DMS79 (cell line): ENCODE data around the gene LRRC66.

Experiments
- DNase-seq: peaks from one replicate; lab custom pipeline; 2025; lab: John Stamatoyannopoulos, UW

Gene LRRC66

GRCh38 chr4:52019936-52020657, at the start of gene LRRC66:
Gene LRRC66 (minus strand): TSS chr4:52020363. CDS start chr4:52017613, 2,750 bp downstream.
- no peak for DNase-seq

DNA sequence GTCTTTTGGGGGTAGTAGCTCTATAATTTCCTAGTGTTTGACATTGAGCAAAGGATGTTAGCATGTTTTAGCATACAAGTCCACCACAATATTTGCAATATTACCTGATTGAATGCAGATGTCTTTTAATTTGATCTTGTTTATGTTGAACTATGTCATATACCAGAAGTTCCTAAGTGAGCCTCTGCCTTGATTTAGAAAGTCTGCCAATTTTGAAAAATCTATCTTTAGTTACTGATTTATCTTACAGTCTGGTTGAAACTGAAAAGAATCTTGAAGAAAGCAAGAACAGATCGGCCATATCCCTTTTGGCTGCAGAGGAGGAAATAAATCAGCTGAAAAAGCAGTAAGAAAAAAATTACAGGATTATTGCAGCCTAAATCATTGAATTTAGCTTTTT, 49.4 kb upstream of the LRRC66 start:
- DNase-seq: no peak

GRCh38 chr4:52059372-52059771, 39.2 kb upstream of the LRRC66 start:
- DNase-seq: no peak

DNA sequence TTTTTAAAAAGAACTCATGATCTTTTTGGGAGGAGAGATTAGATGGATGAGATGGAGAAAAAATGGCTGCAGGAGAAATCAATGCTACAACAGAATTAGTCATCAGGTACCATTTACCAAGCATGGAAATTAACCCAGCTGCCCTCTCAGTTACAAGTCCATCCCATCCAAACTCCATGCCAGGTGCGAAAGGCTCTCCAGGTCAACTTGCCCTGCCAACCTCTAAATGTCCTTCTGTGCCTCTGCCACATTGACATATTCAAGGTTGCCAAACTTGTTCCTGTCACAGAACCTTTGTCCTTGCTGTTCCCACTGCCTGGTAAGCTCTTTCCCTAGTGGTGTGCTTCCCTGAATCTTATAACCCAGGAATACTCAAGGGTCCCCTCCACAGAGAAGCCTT, 38.1 kb upstream of the LRRC66 start:
- no peak for DNase-seq

DNA sequence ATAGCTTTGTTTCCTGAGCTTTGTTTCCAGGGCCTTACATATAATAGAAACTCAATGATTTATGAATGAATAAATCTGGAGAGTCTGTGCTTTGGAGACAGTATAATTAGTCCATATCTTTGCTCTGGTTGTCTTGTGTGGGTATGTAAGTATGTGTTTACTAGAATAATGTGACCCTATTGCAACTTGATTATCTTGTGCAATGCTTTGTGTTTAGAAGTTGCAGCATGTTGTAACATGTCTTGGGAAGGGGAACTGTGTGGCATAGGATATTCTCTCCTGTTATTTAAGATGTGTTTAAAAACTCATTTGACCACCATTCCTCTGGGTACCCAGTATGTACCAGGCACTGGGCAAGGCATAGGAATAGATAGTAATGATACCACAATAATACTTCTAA, 37.0 kb upstream of the LRRC66 start:
- DNase-seq: no peak

- DNase-seq: no peak
Measured at GRCh38 chr4:52054254-52054653, 34.1 kb upstream of the LRRC66 start.

DNA sequence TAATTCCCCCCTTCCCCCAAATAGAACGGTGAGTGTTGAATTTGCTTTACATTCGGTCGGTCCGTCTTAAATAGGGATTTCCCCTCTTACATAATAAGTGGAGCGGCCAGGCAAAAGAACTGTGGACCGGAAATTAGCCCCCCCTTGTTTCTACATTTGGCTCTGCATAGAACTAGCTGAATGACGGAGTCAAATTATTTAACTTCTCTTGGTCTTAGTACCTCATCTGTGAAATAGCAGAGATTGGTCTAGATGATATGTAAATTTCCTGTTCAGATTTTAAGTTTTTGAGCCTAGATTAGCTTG, 32.3 kb upstream of the LRRC66 start:
- no peak for DNase-seq

- no peak for DNase-seq
Measured at GRCh38 chr4:52051615-52052474, 31.7 kb upstream of the LRRC66 start.

DNA sequence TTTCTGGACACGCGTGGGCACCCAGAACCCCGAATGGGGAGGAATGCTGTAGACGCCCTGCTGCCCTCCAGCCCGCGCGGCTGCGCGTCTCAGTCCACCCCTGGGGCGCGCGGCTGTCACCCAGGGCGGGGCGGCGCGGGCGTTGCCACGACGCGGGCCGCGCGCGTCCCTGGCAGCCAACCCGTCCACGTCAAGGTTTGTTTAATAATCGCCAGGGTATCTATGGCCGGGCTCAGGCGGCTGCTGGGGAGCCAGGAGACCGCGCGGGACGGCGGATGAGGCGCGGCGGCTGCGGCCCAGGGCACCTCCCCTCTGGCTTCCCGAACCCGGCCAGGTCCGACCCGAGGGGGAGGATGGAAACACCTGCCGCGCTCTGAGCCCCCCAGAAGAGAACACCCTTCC, 31.1 kb upstream of the LRRC66 start, which contains the start of gene SPATA18:
TSS of gene SPATA18 (plus strand) at position 92 of the 402 bp plus-strand sequence. CDS start 401 bp downstream, outside the sequence.
- no peak for DNase-seq

- DNase-seq: no peak
Measured at GRCh38 chr4:52049266-52049665, 29.1 kb upstream of the LRRC66 start.

DNA sequence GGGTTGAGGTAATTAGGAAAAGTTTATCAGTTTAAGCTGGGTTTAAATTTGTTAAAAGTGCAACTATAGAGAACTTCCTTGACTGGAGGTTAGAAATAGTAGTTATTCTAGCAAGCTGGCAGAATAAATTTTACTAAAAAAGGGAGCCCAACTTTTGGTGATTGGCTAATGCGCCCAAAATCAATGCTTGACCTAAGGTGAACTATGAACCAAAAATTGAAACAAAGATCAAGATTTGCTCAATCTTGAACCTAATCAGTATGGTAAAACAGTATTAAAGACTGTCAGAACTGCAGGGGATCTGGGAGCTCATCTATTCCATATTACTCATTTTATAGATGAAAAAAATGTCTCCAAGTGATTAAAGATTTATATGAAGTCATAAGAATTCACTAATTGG, 24.9 kb upstream of the LRRC66 start:
- DNase-seq: no peak

DNA sequence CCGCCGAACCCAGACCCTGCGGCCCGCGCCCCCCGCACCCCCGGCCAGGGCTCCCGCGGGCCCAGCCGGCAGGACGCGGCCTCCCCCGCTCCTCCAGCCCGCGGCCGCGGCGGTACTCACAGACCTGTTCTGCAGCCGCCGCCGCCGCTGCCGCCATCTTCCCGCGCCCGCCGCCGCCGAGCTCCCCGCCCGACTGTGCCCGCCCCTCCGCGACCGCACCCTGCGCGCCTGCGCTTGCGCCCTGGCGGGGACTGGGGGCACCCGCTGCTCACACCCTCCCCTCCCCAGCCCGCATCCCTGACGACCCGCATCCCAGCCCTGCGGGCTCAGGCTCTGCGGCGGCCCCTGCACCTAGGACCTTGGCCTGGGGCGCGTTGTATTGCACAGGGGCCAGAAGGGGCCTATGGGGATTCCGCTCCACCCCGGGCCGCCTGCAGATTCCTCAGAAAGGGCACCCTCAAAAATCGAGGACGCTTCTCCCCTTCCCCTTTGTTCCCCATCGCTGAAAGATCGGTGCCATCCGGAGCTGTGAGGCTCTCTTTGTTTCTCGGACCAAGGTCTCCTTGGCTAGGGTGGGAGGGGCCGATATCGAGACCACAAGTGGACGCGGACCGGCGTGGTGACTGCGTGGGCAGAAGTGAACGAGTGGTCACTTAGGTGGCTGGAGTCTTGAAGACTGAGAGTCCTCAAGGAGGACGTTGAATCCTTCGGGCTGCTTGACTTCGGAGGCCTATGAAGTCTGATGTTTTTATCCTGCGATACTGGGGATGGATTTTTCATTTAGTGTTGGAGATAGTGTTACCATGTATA, 18.1 kb upstream of the LRRC66 start, which contains the start of gene SGCB:
TSS of gene SGCB (minus strand) at position 197 of the 810 bp plus-strand sequence. CDS start at position 157, 40 bp downstream.
- peak; percentile 57 for DNase-seq

DNA sequence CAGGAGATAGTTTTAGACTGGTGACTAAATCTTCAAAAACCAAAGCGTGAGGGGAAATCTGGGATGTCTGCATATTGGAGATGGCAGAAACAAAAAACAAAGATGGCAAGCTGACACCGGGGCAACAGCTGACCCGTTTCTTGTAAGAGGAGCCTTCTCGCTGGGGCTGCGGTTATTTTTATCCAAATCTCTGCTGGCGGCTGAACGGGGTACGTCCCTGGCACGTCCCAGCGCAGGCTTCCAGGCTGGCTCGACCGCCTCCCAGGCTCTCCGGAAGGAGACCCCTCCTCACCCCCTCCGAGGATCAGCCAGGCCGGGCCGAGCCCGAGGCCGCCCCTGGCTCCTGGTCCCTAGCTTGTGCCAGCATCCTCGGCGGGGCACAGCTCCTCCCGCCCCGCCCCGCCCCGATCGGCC, 17.5 kb upstream of the LRRC66 start:
- DNase-seq: no peak

DNA sequence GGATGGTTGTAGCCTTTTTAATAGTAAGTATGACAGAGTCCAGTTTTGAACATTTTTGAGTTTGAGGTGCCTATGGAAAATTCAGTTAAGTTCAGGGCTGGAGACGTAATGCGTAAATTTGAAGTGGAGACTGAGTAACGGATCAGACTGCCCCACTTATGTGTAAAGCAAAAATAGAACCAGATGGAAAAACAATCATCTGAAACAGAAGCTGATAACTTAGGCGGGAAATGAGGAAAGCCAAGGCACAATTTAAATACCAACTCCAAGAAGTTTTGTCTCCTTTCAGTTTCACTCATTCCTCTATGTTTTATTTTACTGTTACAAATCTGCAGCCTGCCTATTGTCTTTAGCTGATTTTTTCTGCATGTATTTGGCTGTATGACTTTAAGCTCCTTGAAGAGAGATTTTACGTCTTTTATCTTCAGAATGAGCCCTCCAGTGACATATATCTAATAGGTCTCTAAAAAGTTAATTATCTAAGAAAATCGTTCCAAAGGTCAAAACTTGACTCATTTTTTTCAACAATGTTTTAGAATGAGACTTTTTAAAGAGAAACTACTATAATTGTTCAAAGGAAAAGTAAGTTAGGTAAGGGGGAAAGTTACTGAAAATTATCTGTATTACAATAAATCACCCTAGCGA, 16.8 kb upstream of the LRRC66 start:
- DNase-seq: no peak

DNA sequence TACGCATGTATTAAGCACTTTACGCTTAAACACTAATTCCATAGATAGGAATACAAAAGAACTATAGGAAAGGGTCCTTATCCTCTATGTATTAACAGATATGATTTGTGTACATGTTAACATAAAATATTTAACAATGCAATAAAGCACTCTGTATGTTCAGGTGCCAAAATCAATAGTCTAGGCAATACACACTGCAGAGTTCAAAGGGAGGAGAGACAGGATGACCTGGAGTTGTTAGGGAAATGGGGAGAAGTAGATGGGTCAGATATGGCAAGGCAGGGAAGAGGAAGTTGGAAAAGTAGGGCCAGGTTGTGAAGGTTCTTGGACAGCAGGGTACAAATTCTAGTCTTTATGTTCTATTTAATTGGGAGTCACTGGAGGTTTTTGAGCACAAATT, 15.0 kb upstream of the LRRC66 start:
- no peak for DNase-seq

DNA sequence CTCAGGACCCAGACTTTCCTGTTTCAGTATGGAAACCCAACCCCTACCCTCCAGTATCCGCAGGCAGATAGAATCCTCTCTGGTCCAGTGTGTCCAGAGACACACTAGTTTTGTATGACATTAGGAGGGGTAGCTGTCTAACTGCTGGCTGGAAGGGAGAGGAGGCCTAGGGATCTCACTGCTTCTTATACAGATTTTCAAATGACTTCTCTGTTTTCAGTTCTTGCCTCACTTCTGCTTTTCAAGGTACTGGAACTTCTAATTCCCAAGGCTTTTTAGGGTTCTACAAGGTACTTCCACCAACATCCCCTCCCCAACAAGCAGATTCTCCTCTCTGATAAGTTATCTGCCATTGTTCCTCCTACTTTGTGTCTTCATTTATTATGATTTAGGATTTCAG, 11.8 kb upstream of the LRRC66 start:
- DNase-seq: no peak

GRCh38 chr4:52028970-52029369, 8.8 kb upstream of the LRRC66 start:
- DNase-seq: no peak

GRCh38 chr4:52017814-52018213, 2.3 kb downstream of the LRRC66 start:
- DNase-seq: no peak

GRCh38 chr4:52016981-52017380, 3.2 kb downstream of the LRRC66 start:
- DNase-seq: no peak

GRCh38 chr4:52015366-52015765, 4.8 kb downstream of the LRRC66 start:
- no peak for DNase-seq

DNA sequence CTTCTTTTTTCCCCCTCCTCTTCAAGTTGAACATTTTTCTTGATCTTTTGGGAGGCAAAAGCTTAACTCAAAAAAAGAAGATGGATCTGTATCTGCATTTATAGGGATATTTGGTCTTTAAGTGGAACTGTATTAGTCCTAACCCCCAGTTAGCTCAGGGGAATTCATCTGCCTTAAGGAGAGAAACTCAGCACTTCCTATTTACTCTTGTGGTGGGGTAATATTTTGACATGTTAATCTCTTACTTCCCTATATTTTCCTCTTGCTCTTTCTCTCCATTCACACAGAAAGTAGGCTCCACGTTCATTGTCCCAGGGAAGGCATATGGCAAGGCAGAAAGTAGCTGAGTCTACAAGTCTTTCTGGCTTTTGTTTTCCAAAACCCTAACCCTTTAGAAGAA, 5.3 kb downstream of the LRRC66 start:
- no peak for DNase-seq

GRCh38 chr4:52012651-52013050, 7.5 kb downstream of the LRRC66 start:
- DNase-seq: no peak
